Stimulated activated CD4-positive, alpha-beta T cell treated with anti-CD3 and anti-CD28 coated beads, Interleukin-4, amount 100 ng/mL, for 24 hours (primary cell): ENCODE data around the gene INPP4B.
"Not testable (repeated sequence)": the region's sequence is repeated elsewhere in the genome, so short reads cannot be mapped to it uniquely, and the experiment has no call there.

Source experiments
- DNase-seq: peaks from one replicate; pipeline ENCODE4 v3.0.0-alpha.2; 2020

The INPP4B gene

GRCh38 chr4:142824368-142824767, 21.7 kb downstream of the INPP4B start:
- DNase-seq: no peak

- DNase-seq: no peak
Measured at GRCh38 chr4:142823796-142824195, 22.3 kb downstream of the INPP4B start.

- no peak for DNase-seq
Measured at GRCh38 chr4:142818476-142818875, 27.6 kb downstream of the INPP4B start.

- no peak for DNase-seq
Measured at GRCh38 chr4:142818031-142818430, 28.1 kb downstream of the INPP4B start.

DNA sequence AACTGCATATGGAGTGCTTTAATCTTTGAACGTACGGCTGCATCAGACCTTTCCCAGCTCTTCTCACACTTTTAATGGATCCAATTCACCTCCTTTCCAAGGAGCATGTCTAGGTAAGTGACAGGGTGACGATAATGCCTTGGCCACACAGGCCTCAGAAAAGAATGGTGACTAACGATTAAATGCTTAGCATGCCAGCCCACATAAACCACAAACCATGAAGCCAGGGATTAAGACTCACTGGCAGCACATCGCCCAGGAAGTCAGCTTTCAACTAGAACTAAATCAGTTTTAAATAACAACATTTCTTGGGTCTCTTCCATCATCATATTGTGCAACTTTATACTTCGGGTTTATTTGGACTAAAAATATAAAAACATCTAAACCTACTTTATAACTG, 28.7 kb downstream of the INPP4B start:
- peak; percentile 51 for DNase-seq

- DNase-seq: peak; percentile 30
Measured at GRCh38 chr4:142815834-142816233, 30.3 kb downstream of the INPP4B start.

GRCh38 chr4:142813388-142813787, 32.7 kb downstream of the INPP4B start:
- DNase-seq: no peak

DNA sequence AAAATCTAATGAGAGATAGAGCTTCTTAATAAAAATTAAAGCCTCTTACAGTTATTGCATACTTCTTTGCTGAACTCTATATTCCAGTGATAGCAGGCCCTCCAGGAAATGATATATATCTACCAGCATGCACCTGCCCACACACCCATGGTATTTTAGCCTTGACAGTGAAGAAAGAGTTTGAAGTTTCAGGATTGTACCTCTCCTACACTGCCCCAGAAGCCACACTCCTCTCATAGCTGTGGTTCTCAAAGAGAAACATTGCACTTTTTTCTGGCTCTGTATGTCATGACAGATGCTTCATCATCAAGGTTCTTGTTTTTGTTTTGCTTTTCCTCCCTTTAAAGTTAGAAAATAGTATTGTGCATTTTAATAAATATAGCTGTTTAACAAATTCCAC, 34.0 kb downstream of the INPP4B start:
- DNase-seq: no peak

- no peak for DNase-seq
Measured at GRCh38 chr4:142811034-142811433, 35.1 kb downstream of the INPP4B start.

- no peak for DNase-seq
Measured at GRCh38 chr4:142809559-142809958, 36.5 kb downstream of the INPP4B start.

- DNase-seq: not testable (repeated sequence)
Measured at GRCh38 chr4:142803879-142804278, 42.2 kb downstream of the INPP4B start.

DNA sequence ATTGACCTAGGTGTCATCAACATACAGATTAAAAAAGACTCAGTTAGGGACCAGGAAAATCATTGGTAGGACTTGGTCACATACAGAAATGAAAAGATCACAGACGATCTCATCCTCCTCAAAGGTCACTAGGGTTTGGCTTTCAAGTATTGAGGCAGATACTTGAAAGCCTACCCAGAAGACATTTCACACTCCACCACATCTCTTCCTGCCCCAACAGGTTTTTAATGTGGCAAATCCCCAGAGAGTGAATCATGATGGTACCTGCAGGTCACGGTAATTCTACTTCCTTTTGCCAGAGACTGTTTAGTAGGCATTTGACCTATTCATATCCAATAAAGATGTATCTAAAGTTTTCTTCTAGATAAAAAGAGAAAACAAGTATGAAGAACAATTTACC, 44.1 kb downstream of the INPP4B start:
- DNase-seq: no peak

DNA sequence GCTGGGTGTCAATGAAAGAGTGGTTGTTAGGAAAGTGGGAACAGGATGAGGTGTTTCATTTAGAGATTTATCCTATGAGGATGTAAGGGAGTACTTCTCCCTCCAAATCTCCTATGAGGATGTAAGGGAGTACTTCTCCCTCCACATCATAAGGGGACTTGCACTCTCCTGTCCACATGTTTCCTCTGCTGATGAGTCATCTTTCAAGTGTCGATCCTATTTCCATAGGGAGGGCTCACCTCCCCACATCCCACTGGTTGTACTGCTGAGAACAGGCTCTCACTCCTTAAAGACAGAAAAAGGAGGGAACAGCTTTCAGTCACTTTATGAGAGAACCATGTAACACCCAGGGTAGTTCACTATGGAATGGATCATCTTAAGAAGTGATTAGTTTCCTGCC, 65.0 kb downstream of the INPP4B start:
- no peak for DNase-seq

- DNase-seq: no peak
Measured at GRCh38 chr4:142778900-142779299, 67.2 kb downstream of the INPP4B start.

GRCh38 chr4:142778430-142778829, 67.7 kb downstream of the INPP4B start:
- no peak for DNase-seq

- no peak for DNase-seq
Measured at GRCh38 chr4:142777045-142777743, 68.9 kb downstream of the INPP4B start.

- no peak for DNase-seq
Measured at GRCh38 chr4:142776026-142776425, 70.1 kb downstream of the INPP4B start.

DNA sequence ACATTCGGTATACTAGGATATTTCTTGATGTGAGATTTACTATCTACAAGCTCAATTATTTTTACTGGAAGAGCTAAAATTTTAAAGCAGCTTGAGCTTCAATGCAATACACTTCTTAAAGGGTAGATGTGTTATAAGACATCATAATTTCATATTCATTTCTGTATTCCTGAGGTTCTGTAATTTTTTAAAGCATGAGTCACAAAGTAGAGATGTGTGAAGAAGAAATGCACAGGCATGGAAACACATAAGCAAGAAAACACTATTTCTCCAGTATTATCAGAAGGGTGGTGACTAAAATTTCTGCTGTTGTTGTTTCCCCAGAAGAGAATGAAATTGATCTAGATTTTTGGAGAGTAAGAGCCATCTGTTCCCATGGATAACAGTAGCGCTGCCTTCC, 72.6 kb downstream of the INPP4B start:
- DNase-seq: no peak

DNA sequence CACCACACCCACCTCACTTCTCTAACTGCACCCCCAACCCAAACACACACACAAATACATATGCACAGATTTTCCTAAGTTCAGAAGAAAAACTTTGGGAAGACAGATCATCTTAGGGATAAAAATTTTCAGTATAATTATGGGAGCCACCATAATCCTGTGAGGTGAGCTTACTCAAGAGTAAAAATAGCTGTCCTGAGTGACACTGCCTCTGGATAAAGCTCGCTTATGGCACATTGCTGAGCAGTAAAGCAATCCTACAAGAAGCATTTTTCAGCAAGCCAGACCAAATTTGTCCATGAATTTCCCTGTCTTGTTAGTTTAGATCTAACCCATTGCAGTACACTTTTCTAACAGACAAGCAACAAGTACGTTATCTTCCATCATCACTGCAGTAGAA, 83.8 kb downstream of the INPP4B start:
- no peak for DNase-seq

- DNase-seq: no peak
Measured at GRCh38 chr4:142752202-142752786, 93.8 kb downstream of the INPP4B start.

GRCh38 chr4:142743121-142743825, 102.8 kb downstream of the INPP4B start:
- no peak for DNase-seq

DNA sequence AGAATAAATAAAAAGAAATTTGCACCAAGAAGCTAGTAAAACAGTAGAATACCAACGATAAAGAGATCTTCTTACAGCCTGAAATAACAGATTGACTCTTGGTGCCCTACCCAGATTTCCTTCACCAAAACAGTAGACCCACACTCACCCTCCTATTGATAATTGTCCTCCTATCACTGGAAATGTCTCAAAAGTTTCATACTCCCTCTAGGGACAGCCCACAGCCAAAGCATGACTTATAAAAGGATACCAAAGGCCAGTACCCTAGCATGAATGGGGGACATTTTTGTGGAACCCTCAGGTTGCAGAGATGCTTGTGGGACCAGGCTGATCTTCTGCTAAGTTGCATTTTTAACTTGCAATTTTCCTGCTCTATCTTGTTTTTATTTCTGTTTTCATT, 104.1 kb downstream of the INPP4B start:
- DNase-seq: no peak

GRCh38 chr4:142728233-142728632, 117.9 kb downstream of the INPP4B start:
- no peak for DNase-seq

DNA sequence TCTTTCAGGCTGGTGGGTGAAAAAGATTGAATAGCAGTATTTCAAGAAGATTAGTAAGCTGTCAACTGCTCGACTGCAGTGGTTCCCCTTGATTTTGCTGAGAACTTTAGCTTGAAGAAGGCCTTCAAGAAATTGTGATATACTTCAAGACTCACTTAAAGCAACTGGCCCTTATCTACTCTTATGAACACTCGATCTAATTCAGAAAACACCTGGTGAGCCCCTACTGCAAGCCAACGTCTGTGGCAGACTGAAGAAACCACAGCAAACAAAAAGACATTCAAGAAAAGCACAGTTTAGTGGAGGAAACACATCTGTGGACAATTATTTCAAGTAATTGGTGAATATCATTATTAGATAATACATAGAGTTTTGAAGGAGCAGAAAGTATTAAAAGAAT, 119.0 kb downstream of the INPP4B start:
- no peak for DNase-seq
